Osteoblast (primary cell): ENCODE results near the gene OCA2. TPM values are rescaled to one million over a fixed set of nuclear protein-coding genes. Genes with fewer than 3 reads are reported as not detected.
"Not testable (repeated sequence)": the region's sequence is repeated elsewhere in the genome, so short reads cannot be mapped to it uniquely, and the experiment has no call there.

ENCODE experiments used
- DNase-seq: peaks from one replicate; pipeline ENCODE4 v3.0.0; 2011; ENCODE audit warnings: low spot score, mixed read lengths; ENCODE audit not compliant: insufficient read length; ENCODE audit errors: missing footprints
- H2AFZ ChIP-seq: 2 replicates; pipeline ENCODE4 v1.6.0; 2011; ENCODE audit warnings: mild to moderate bottlenecking, low read length
- H3K27ac ChIP-seq: 2 replicates; pipeline ENCODE4 v1.5.1; 2011; ENCODE audit warnings: mild to moderate bottlenecking, low read depth, low read length, moderate library complexity
- H3K27me3 ChIP-seq: 2 replicates; pipeline ENCODE4 v1.6.0; 2012; ENCODE audit warnings: mild to moderate bottlenecking, control low read depth, inconsistent platforms, low read length, moderate library complexity; ENCODE audit not compliant: insufficient read depth
- H3K36me3 ChIP-seq: 2 replicates; pipeline ENCODE4 v1.5.1; 2011; ENCODE audit warnings: mild to moderate bottlenecking, low read length, control low read depth, moderate library complexity; ENCODE audit not compliant: insufficient read depth
- H3K4me1 ChIP-seq: 2 replicates; pipeline ENCODE4 v1.5.1; 2011; ENCODE audit warnings: mild to moderate bottlenecking, low read length, control low read depth, moderate library complexity; ENCODE audit not compliant: insufficient read depth
- H3K4me2 ChIP-seq: 2 replicates; pipeline ENCODE4 v1.6.0; 2011; ENCODE audit warnings: mild to moderate bottlenecking, low read length; ENCODE audit not compliant: insufficient read depth
- H3K4me3 ChIP-seq: fragments of 200-600 bp; sonication (generic); 3 replicates; pipeline ENCODE4 v1.5.1; 2012; ENCODE audit warnings: mild to moderate bottlenecking, low read length, inconsistent platforms; ENCODE audit not compliant: insufficient read depth
- H3K79me2 ChIP-seq: 2 replicates; pipeline ENCODE4 v1.6.0; 2012; ENCODE audit warnings: mild to moderate bottlenecking, low read length, control low read depth, inconsistent platforms; ENCODE audit not compliant: insufficient read depth
- H3K9me3 ChIP-seq: 2 replicates; pipeline ENCODE4 v1.5.1; 2011; ENCODE audit warnings: low read depth, low read length, control low read depth
- H4K20me1 ChIP-seq: 2 replicates; pipeline ENCODE4 v1.6.0; 2012; ENCODE audit warnings: mild to moderate bottlenecking, low read length, control low read depth; ENCODE audit not compliant: insufficient read depth
- CTCF ChIP-seq: IDR thresholded peaks from 2 replicates; pipeline ENCODE4 v1.5.1; 2011; ENCODE audit warnings: mild to moderate bottlenecking, low read depth, low read length, moderate library complexity; ENCODE audit errors: extremely low read depth
- total RNA-seq: library from RNA; depleted of rRNA; stranded (reverse); fragments of >200 nt; gene quantifications from 2 replicates; pipeline ENCODE4 v1.2.3, GENCODE V29; 2012

The OCA2 gene
- total RNA-seq, 1 donor, result not detected

GRCh38 chr15:27851858-27852210 lies 247.3 kb downstream of the OCA2 start:
- TF ChIP-seq CTCF, result no peak
- Histone ChIP-seq H3K27me3 (no peaks in the 10 kb centered on the region), H4K20me1 (no peaks in the 10 kb centered on the region), H3K4me3 (no peak overlapping the region), H3K27ac (no peak overlapping the region), H2AFZ (no peak overlapping the region), H3K9me3 (no peaks in the 10 kb centered on the region), H3K79me2 (no peaks in the 10 kb centered on the region), H3K4me2 (no peak overlapping the region), H3K4me1 (no peaks in the 10 kb centered on the region), H3K36me3 (no peaks in the 10 kb centered on the region)
- no peak for DNase-seq

GRCh38 chr15:27850981-27851857 lies 247.9 kb downstream of the OCA2 start:
- Histone ChIP-seq H3K4me2 (no peak overlapping the region), H3K36me3 (no peaks in the 10 kb centered on the region), H3K79me2 (no peaks in the 10 kb centered on the region), H2AFZ (no peak overlapping the region), H3K27me3 (no peaks in the 10 kb centered on the region), H3K27ac (no peak overlapping the region), H3K4me1 (no peaks in the 10 kb centered on the region), H3K4me3 (no peak overlapping the region), H3K9me3 (no peaks in the 10 kb centered on the region), H4K20me1 (no peaks in the 10 kb centered on the region)
- TF ChIP-seq CTCF, result no peak
- DNase-seq, result no peak

GRCh38 chr15:27850050-27850449 lies 249.1 kb downstream of the OCA2 start:
- no peaks in the 10 kb centered on the region for H3K27me3 ChIP-seq
- H3K4me3 ChIP-seq, result no peak overlapping the region
- H3K27ac ChIP-seq, result no peak overlapping the region
- no peaks in the 10 kb centered on the region for H4K20me1 ChIP-seq
- H3K4me2 ChIP-seq, result no peak overlapping the region
- H3K9me3 ChIP-seq, result no peaks in the 10 kb centered on the region
- TF ChIP-seq CTCF, result no peak
- DNase-seq, result no peak
- H3K36me3 ChIP-seq, result no peaks in the 10 kb centered on the region
- H2AFZ ChIP-seq, result no peak overlapping the region
- no peaks in the 10 kb centered on the region for H3K4me1 ChIP-seq
- no peaks in the 10 kb centered on the region for H3K79me2 ChIP-seq

- H2AFZ ChIP-seq, H4K20me1 ChIP-seq, H3K27ac ChIP-seq, H3K4me2 ChIP-seq, H3K36me3 ChIP-seq, H3K9me3 ChIP-seq, DNase-seq, H3K4me1 ChIP-seq, H3K4me3 ChIP-seq, H3K79me2 ChIP-seq, H3K27me3 ChIP-seq: not testable (repeated sequence)
Observed at GRCh38 chr15:27848936-27849335, 250.2 kb downstream of the OCA2 start.
